RPMI8226 (cell line): ENCODE measurements around the gene TTC6.
A peak's percentile ranks its signal among the peaks of the same experiment; 100 is the strongest.

Experiments used
- DNase-seq: peaks from one replicate; pipeline ENCODE4 v3.0.0-alpha.2; 2015

TTC6 gene

DNA sequence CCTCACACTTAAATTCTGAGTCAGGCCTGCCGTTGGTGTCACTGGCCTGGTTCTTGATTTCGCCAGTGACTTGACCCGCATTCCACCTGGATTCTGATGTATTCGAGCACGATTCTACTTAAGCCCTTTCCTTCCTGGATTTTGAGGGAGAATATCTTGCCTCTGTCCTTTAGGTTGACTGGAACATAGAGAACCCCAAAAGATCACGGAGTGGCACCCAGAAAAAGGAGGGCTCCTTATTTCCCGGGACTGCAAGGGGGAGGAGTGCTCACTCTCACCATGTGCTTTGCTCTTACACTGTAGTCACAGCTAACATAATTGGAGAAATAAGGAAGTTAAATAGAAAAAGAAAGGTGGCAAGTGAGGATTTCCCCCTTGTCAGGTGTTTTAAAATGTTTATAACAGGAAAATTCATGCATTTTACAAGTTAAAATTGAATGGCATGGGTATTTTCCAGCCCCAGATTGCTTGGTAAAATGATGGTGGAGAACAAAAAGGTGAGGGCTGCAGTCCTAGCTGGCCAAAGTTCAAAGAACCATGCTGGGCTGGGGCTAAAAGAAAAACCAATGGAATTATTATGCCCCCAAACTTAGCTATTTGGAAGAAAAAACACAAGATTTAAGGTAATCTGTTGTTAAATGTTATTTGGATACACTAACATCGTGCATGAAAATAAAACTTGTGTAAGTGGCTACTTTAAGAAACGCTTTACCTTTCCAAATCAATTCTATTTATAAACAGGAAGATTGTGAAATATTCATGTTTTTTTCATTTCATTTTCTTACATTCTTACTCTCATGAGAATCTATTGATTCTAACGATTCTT lies 9.2 kb upstream of the TTC6 start:
- no peak for DNase-seq

- no peak for DNase-seq
Measured at GRCh38 chr14:37586797-37587130, 8.7 kb upstream of the TTC6 start.

- no peak for DNase-seq
Measured at GRCh38 chr14:37587131-37587803, 8.2 kb upstream of the TTC6 start.

GRCh38 chr14:37587881-37588666 lies 7.4 kb upstream of the TTC6 start:
- DNase-seq: no peak

DNA sequence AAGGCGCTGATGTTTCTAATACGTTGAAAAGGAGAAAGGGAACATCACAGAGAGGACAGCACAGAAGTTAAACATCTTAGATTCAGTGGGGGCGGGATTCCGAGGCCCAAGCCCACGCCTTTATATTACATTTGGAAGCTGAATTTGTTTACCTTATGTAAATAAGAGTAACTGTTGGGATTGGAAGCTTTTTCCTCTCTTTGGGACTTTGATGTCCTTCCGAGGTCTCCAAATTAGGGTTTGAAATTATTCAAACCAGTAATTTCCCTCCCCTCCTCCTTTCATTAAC lies 6.8 kb upstream of the TTC6 start:
- no peak for DNase-seq

DNA sequence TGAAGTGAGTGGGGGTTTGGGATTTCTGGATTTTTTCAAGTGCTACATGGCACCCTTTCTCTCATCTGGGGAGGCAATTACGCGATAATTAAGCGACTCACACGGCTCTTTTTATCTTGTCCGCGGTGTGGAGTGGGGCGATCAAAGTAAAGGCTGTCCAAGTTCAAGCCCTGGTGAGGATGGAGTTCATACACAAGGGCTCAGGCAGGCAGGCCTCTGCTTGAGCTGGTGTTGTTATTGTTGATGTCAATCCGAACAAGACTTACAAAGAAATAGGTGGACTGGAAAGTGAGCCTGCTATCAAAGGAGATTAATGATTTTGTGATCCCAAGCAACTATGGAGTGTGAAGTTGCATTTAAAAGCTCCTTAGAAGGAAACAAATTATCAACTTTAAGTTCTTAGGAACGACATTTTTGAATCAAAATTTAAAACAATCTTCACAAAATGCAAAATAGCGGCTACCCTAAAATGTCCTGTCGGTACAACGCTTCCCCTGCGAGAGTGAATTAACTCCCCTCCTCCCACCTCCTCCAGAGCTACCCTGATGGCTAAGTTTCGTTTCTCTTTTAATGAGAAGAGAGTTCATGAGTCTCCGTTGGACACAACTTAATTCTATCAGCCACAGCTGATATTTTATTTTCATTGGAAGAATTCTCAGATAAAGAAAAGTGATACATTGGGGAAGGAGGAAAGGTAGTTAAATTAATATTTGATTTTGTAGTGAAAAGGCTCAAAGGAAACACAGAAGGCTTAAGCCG lies 6.3 kb upstream of the TTC6 start:
- DNase-seq: no peak

DNA sequence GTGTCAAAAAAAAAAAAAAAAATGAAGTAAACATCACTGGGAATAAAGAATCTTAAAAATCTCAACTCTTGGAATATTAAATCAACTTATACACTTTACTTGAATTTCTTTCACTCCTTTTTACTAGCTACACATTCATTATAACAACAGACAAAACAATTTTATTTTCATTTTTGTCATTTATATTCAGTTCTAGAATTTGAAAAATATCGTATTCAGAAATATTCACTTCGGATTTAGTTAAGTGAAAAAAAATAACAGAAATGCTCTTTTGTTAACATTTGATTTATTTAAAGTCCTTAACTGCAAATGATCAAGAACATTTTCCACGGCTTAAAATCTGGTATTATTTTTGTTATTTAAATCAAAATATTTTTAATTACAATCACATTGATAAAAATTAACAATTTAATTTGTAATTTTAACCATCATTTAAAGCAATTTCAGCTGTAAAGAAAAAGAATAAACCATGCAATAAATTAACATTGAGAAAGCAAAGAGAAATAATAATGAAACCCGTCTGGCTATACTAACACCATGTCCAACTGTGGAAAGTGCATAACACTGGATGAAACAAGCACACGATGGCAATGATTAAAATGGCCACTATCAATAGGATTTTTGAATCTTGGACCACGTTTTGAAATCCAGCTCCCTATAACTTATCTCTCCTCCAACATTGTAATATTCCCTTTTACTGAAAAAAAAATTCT lies 5.6 kb upstream of the TTC6 start:
- DNase-seq: no peak

- no peak for DNase-seq
Measured at GRCh38 chr14:37590428-37591139, 4.8 kb upstream of the TTC6 start.

DNA sequence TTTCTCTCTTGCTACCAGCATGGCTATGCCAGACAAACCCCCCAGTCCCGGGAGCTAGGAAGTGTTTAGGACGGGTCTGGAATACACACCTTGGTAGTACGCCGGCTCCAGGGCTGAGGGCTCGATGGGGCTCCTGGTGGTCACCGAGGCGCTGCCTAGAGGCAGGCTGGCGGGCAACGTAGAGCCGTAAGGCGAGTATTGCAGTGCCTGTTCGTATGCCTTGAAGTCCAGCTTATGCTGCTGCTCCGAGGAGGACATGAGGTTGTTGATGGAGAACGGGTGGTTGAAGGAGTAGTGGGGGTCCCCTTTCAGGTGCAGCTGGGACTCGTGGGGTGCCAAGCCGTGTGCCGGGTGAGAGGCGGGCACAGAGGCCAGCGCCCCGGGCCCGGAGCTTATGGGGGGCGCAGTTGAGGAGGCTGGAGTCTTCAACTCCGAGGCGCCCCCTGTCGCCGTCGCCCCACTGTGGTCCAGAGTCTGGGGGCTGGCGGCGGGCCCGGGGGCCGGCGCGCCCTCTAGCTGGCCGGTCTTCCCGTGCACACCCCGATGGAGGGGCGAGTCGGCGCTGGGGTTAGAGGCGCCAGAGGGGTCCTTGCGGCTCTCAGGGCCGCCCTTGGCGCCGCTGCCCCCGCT lies 4.0 kb upstream of the TTC6 start:
- no peak for DNase-seq

DNA sequence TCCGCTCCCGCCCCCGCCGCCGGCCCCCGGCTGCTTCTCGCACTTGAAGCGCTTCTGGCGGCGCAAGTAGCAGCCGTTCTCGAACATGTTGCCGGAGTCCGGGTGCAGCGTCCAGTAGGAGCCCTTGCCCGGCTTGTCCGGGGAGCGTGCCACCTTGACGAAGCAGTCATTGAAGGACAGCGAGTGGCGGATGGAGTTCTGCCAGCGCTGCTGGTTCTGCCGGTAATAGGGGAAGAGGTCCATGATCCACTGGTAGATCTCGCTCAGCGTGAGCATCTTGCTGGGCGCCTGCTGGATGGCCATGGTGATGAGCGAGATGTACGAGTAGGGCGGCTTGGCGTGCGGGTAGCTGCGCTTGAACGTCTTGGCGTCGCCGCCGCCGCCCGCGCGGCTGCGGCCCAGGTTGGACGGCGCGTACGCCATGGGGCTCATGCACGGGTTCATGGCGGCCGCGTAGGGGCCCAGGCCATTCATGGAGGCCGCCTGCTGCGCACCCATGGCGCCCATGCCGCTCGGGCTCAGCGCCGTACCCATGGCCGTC lies 3.4 kb upstream of the TTC6 start:
- DNase-seq: no peak

GRCh38 chr14:37592482-37593408 lies 2.7 kb upstream of the TTC6 start:
- DNase-seq: no peak

DNA sequence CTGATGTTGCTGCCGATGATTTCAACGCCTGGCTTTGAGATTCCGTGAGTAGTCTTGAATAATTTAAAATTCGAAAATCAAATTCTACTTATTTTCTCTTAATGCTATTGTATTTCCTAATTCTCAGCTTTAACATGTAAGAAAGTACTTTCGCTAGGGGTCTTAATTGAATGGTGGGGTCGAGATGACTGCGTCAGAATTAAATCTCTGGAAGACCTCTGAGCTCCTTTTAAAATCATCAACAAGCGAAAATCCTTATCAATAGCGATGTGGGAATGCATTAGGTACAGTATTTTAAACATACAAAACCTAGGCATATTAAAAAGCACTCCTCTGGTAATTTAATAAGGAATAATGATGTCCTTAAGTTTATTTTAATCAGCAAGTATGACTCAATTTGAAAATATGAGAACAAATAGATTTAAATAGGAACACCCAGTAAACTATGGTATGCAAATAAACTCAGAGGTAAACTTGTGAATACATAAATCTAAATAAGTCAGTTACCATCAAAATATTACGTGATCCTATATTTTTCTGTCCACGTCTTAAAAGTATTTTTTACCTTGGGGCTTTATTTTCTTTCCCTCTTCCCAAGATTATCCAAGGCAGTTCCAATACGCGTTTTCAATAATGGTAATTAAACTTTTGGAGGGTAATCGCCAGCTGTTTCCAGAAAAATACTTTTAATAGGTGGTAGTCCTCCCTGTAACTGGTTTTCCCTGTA lies 1.8 kb upstream of the TTC6 start:
- no peak for DNase-seq

GRCh38 chr14:37594238-37594970 lies 1.0 kb upstream of the TTC6 start:
- peak; percentile 81 for DNase-seq

- peak; percentile 71 for DNase-seq
Measured at GRCh38 chr14:37595809-37596621, 586 bp downstream of the TTC6 start.

- no peak for DNase-seq
Measured at GRCh38 chr14:37596790-37597472, 1.5 kb downstream of the TTC6 start.

DNA sequence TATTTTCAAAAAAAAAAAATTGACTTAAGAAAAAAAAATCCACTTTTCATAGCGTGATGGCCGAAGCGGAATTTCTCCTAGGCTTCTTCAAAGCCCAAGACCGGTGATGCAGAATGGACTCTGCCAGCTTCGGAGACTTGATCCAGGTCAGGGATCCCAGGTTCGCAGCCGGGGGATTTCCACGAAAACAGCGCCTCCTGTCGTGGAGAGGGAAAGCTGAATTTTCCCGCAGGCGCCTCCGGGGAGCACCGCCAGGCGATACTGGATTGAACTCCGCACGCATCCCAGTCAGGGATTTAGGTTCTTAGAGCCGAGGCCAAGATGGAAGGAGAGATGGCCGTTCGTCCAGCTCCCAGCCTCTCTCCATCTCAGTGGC lies 2.1 kb downstream of the TTC6 start:
- DNase-seq: no peak
